ENCODE measurements around the gene HDAC4. TPM values are rescaled to one million over a fixed set of nuclear protein-coding genes. Genes with fewer than 3 reads are reported as not detected.

HDAC4 gene
- total RNA-seq, 2 experiments from 2014 or later, result 22.6 to 24.5 TPM

DNA sequence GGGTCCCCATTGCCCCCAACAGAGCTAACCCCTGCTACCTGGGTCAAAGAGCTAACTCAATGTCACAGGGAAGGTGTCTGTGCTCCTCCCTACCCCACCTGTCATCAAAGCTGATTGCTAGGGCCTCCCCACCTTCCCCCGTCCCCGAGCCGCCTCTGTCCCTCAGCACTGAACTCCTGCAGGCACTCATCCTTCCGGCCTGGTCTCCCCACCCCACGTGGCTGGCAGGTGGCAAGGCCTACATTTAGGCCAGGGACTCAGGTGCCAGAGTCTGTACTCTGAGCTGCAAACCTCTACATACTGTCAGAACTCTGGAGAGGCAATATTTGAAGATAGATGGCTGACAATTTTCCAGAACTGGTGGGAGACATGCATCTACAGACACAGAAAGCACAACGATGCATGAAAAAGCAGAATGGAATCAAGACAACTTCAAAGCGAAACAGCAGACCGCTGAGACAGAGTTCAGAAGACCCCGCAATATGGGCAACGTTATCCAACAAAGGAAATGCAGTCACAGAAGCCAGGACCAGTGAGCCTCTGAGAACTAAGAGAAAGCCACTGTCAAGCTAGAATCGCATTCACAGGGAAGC, 195.8 kb downstream of the HDAC4 start:
- no peak for ATAC-seq
- H3K27me3 Mint-ChIP-seq, result no peaks in the 10 kb centered on the region
- DNase-seq, result no peak
- no peak overlapping the region for H3K4me3 Mint-ChIP-seq
- peaks cover 18% of the 10 kb centered on the region for H3K4me1 Mint-ChIP-seq (ENCODE audit: low read depth)
- peak overlapping the region; percentile 50 for H3K27ac Mint-ChIP-seq
- no peaks in the 10 kb centered on the region for H3K9me3 Mint-ChIP-seq
- TF ChIP-seq, protein P1, sequence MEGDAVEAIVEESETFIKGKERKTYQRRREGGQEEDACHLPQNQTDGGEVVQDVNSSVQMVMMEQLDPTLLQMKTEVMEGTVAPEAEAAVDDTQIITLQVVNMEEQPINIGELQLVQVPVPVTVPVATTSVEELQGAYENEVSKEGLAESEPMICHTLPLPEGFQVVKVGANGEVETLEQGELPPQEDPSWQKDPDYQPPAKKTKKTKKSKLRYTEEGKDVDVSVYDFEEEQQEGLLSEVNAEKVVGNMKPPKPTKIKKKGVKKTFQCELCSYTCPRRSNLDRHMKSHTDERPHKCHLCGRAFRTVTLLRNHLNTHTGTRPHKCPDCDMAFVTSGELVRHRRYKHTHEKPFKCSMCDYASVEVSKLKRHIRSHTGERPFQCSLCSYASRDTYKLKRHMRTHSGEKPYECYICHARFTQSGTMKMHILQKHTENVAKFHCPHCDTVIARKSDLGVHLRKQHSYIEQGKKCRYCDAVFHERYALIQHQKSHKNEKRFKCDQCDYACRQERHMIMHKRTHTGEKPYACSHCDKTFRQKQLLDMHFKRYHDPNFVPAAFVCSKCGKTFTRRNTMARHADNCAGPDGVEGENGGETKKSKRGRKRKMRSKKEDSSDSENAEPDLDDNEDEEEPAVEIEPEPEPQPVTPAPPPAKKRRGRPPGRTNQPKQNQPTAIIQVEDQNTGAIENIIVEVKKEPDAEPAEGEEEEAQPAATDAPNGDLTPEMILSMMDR (IDR thresholded peaks at IDR 0.05), result no peak
- H3K36me3 Mint-ChIP-seq (ENCODE audit: low read depth), result peaks cover 2% of the 10 kb centered on the region
- ChIA-PET POLR2A (no interaction called here), CTCF (interaction anchor here (1.1 kb wide), 1 partner anchor 9 kb away, joined by 3 read pairs; no protein-coding TSS in a partner anchor)
- intact Hi-C loops (cut with micrococcal nuclease), result no loop called here

DNA sequence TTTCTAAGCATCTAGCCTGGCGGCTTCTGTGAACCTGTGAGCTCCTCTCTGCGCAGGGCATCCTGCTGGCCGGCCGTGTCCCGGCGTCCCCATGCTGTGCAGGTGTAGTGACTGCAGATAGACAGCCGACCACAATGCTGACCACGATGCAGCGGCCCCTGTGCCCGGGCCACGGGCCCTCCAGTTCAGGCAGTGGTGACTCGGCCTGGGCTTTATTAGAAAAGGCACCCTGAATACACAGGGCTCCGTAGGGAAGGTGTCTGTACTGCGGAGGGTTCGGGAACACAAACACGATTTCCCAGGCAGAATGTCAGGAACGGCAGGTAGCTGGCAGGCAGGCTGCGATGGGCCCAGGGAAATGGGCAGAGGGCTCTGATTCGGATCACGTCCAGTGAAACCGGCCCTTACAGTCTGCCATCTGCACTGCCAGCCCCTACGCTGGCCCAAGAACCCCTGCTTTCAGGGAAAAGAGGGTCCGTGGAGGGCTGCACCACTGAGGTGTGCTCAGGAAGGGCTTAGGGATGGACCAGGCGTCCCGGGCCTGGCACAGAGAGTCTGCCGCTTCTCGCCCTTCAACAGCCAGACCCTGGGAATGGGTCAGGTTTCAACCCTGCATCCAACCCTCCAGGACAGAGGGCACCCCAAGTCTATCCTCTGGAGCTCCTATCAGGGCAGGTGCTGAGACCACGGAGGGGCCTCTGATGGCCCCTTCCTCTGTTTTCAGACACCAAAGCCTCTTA, 196.5 kb downstream of the HDAC4 start:
- CTCF ChIA-PET, result interaction anchor here (1.1 to 1.3 kb wide), 2 partner anchors 10 kb away, joined by 3 to 5 read pairs; no protein-coding TSS in a partner anchor
- Mint-ChIP-seq H3K4me1 (ENCODE audit: low read depth) (peaks cover 18% of the 10 kb centered on the region), H3K27me3 (no peaks in the 10 kb centered on the region), H3K27ac (no peak overlapping the region), H3K36me3 (ENCODE audit: low read depth) (peaks cover 2% of the 10 kb centered on the region), H3K9me3 (no peaks in the 10 kb centered on the region), H3K4me3 (no peak overlapping the region)
- intact Hi-C loops (cut with micrococcal nuclease), result no loop called here
- TF ChIP-seq, protein P1 (IDR thresholded peaks at IDR 0.05), result no peak
- POLR2A ChIA-PET, result no interaction called here
- DNase-seq (no peak), ATAC-seq (no peak)

DNA sequence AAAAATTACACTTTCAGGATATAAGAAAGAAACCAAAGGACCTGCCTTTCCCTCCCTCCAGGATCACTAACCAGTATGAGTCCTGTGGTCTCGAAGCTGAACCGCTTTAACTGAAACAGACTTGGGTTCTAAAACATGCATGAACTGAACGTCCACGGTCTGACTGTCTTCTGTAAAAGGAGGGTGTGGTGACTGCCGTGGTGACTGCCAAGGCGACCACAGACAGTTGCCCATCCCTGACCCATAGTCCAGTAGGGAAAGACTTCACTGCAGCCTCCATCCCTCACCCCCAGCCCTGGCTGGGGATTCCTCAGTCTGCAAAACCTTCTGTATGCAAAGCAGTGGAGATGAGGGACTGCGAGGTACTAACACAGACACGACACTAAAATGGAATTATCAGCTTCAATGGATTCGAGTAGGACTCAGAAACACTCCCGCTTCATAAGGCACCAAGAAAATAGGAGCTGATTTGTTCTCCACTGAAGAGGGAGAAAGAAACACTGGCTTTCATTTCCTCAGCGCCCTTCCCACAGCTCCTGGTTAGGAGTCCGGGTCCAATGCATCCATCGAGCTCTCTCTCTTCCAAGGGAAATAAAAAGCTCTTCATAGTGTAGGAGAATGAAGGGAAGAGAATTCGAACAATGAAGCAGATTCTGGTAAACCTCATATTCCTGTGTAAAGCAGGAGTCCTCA, 197.2 kb downstream of the HDAC4 start:
- H3K4me1 Mint-ChIP-seq (ENCODE audit: low read depth), result peaks cover 18% of the 10 kb centered on the region
- intact Hi-C loops (cut with micrococcal nuclease), result no loop called here
- TF ChIP-seq, protein P1 (IDR thresholded peaks at IDR 0.05), result no peak
- H3K4me3 Mint-ChIP-seq, result no peak overlapping the region
- no peak overlapping the region for H3K27ac Mint-ChIP-seq
- CTCF ChIA-PET, result interaction anchor here (1.3 kb wide), 1 partner anchor 9 kb away, joined by 5 read pairs; no protein-coding TSS in a partner anchor
- ATAC-seq, result no peak
- H3K36me3 Mint-ChIP-seq (ENCODE audit: low read depth), result peaks cover 2% of the 10 kb centered on the region
- POLR2A ChIA-PET, result no interaction called here
- DNase-seq, result no peak
- H3K9me3 Mint-ChIP-seq, result no peaks in the 10 kb centered on the region
- H3K27me3 Mint-ChIP-seq, result no peaks in the 10 kb centered on the region

GRCh38 chr2:239202836-239203235, 198.0 kb downstream of the HDAC4 start:
- TF ChIP-seq, protein P1 (IDR thresholded peaks at IDR 0.05), result no peak
- H3K9me3 Mint-ChIP-seq, result no peaks in the 10 kb centered on the region
- H3K4me1 Mint-ChIP-seq (ENCODE audit: low read depth), result peaks cover 18% of the 10 kb centered on the region
- DNase-seq (no peak), ATAC-seq (no peak)
- no peak overlapping the region for H3K4me3 Mint-ChIP-seq
- CTCF ChIA-PET, result no interaction called here
- intact Hi-C loops (cut with micrococcal nuclease), result no loop called here
- no peaks in the 10 kb centered on the region for H3K27me3 Mint-ChIP-seq
- H3K36me3 Mint-ChIP-seq (ENCODE audit: low read depth), result peaks cover 2% of the 10 kb centered on the region
- H3K27ac Mint-ChIP-seq, result no peak overlapping the region
- POLR2A ChIA-PET, result interaction anchor here (0.8 to 1.8 kb wide), 2 partner anchors 9 to 14 kb away, joined by 4 to 7 read pairs; no protein-coding TSS in a partner anchor

Measured in activated CD8-positive, alpha-beta T cell treated with anti-CD3 and anti-CD28 coated beads for 36 hours (primary cell).